Neural cell (in vitro differentiated cells): Measurements from ENCODE around the gene TMEM132C. TPM values are rescaled to one million over a fixed set of nuclear protein-coding genes. Genes with fewer than 3 reads are reported as not detected.

ENCODE experiments used
- H2AFZ ChIP-seq: fragments of 200-600, 300-800 bp; sonication (generic), shearing (Covaris generic); 2 replicates; pipeline ENCODE4 v1.6.0; 2014; ENCODE audit warnings: low read depth, mild to moderate bottlenecking, antibody characterized with exemption, low read length, moderate library complexity
- H3F3A ChIP-seq: fragments of 200-600 bp; shearing (Covaris generic); 2 replicates; pipeline ENCODE4 v1.6.1; 2016; ENCODE audit warnings: mild to moderate bottlenecking, moderate library complexity, mixed read lengths, antibody characterized with exemption, low read length; ENCODE audit not compliant: insufficient read depth, poor library complexity, severe bottlenecking
- H3K27ac ChIP-seq: fragments of 200-600, 300-800 bp; sonication (generic), shearing (Covaris generic); 2 replicates; pipeline ENCODE4 v1.5.1; 2014; ENCODE audit warnings: mild to moderate bottlenecking, low read length, moderate library complexity
- H3K27me3 ChIP-seq: fragments of 300-800, 200-600 bp; sonication (generic), shearing (Covaris generic); 2 replicates; pipeline ENCODE4 v1.6.0; 2014; ENCODE audit warnings: mild to moderate bottlenecking, low read depth, low read length, moderate library complexity; ENCODE audit not compliant: insufficient read depth
- H3K36me3 ChIP-seq: fragments of 300-800, 200-600 bp; sonication (generic), shearing (Covaris generic); 2 replicates; pipeline ENCODE4 v1.5.1; 2014; ENCODE audit warnings: mild to moderate bottlenecking, antibody characterized with exemption, low read length, moderate library complexity; ENCODE audit not compliant: insufficient read depth
- H3K4me2 ChIP-seq: fragments of 300-800, 200-600 bp; sonication (generic), shearing (Covaris generic); 2 replicates; pipeline ENCODE4 v1.6.0; 2014; ENCODE audit warnings: mild to moderate bottlenecking, low read length
- H3K4me3 ChIP-seq: fragments of 300-800, 200-600 bp; sonication (generic), shearing (Covaris generic); 2 replicates; pipeline ENCODE4 v1.5.1; 2014; ENCODE audit warnings: mild to moderate bottlenecking, low read length, moderate library complexity
- H3K79me2 ChIP-seq: fragments of 200-600 bp; shearing (Covaris generic); replicated peaks from 2 replicates; pipeline ENCODE4 v1.6.0; 2014; ENCODE audit warnings: mild to moderate bottlenecking, low read length, moderate library complexity; ENCODE audit not compliant: insufficient read depth
- H3K9ac ChIP-seq: fragments of 300-800, 200-600 bp; sonication (generic), shearing (Covaris generic); 2 replicates; pipeline ENCODE4 v1.6.1; 2016; ENCODE audit warnings: mild to moderate bottlenecking, low read length, mixed read lengths
- H3K9me2 ChIP-seq: fragments of 200-600 bp; shearing (Covaris generic); 2 replicates; pipeline ENCODE4 v1.6.1; 2016; ENCODE audit warnings: mild to moderate bottlenecking, low read length, mixed read lengths; ENCODE audit not compliant: insufficient read depth
- H3K9me3 ChIP-seq: fragments of 200-600, 300-800 bp; sonication (generic), shearing (Covaris generic); 2 replicates; pipeline ENCODE4 v1.6.1; 2016; ENCODE audit warnings: mild to moderate bottlenecking, mixed run types, low read length, moderate library complexity, mixed read lengths
- H4K20me1 ChIP-seq: fragments of 200-600 bp; shearing (Covaris generic); 2 replicates; pipeline ENCODE4 v1.6.1; 2016; ENCODE audit warnings: mild to moderate bottlenecking, mixed run types; ENCODE audit not compliant: insufficient read depth
- EP300 ChIP-seq: fragments of 450-650 bp; conservative IDR thresholded peaks from 2 replicates; pipeline ENCODE4 v1.6.1; 2014; ENCODE audit warnings: antibody characterized with exemption, mild to moderate bottlenecking, moderate library complexity; ENCODE audit not compliant: poor library complexity, severe bottlenecking
- EZH2 ChIP-seq: fragments of 200-600, 300-800 bp; shearing (Covaris generic), sonication (generic); IDR thresholded peaks from 2 replicates; pipeline ENCODE4 v1.6.1; 2014; ENCODE audit warnings: antibody characterized with exemption, low read length, borderline replicate concordance, mild to moderate bottlenecking; ENCODE audit not compliant: insufficient read depth, poor library complexity, severe bottlenecking
- MXI1 ChIP-seq: fragments of 450-650 bp; conservative IDR thresholded peaks from 2 replicates; pipeline ENCODE4 v1.6.1; 2014; ENCODE audit warnings: antibody characterized with exemption, mild to moderate bottlenecking; ENCODE audit not compliant: poor library complexity, severe bottlenecking
- POLR2AphosphoS5 ChIP-seq: IDR thresholded peaks from 2 replicates; pipeline ENCODE4 v1.6.1; 2012
- RAD21 ChIP-seq: fragments of 450-650 bp; conservative IDR thresholded peaks from 2 replicates; pipeline ENCODE4 v1.6.1; 2014; ENCODE audit warnings: antibody characterized with exemption, mild to moderate bottlenecking, moderate library complexity
- SMC3 ChIP-seq: fragments of 450-650 bp; conservative IDR thresholded peaks from 2 replicates; pipeline ENCODE4 v1.6.1; 2014; ENCODE audit warnings: antibody characterized with exemption, mild to moderate bottlenecking, moderate library complexity; ENCODE audit not compliant: poor library complexity
- TAF1 ChIP-seq: IDR thresholded peaks from 2 replicates; pipeline ENCODE4 v1.6.1; 2012; ENCODE audit warnings: low read depth
- polyA plus RNA-seq: library from polyadenylated mRNA; depleted of rRNA; stranded (reverse); fragments of >200 nt; gene quantifications from 2 replicates; pipeline ENCODE4 v1.2.3, GENCODE V29; 2014
- TF ChIP-seq, protein P1 (sequence below): IDR thresholded peaks from 2 replicates; pipeline ENCODE4 v1.6.1; 2012; ENCODE audit warnings: borderline replicate concordance
- TF ChIP-seq, protein P2 (sequence below): fragments of 450-650 bp; IDR thresholded peaks from 2 replicates; pipeline ENCODE4 v1.5.1; 2014; ENCODE audit warnings: antibody characterized with exemption, mild to moderate bottlenecking, moderate library complexity; ENCODE audit not compliant: poor library complexity, severe bottlenecking

The TMEM132C gene
- polyA plus RNA-seq, 1 donor from 2014 or later, result 0.06 TPM

DNA sequence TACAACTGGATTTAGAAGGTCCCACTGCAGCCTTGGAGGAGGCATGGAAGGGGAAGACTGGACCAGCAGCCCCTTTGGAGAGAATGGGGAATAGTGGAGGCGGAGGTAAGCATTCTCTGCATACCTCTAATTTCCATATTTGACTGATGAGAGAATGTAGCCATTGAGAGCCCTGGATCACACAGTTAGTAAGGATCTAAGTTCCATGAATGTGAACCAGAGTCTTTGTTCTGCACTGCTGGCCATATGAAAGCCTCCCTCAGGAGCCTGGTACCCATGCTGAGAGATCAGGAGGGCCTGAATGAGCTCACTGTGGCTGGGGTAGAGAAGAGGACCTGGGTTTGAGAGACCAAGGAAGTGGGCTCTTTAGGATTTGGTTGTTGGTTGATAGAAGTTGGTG lies 192.1 kb downstream of the TMEM132C start:
- Histone ChIP-seq H3F3A (no peaks in the 10 kb centered on the region), H3K4me3 (no peak overlapping the region), H3K27ac (no peak overlapping the region), H3K79me2 (no peaks in the 10 kb centered on the region), H3K4me2 (no peak overlapping the region), H3K27me3 (no peaks in the 10 kb centered on the region), H3K9me3 (no peaks in the 10 kb centered on the region), H4K20me1 (no peaks in the 10 kb centered on the region), H2AFZ (no peak overlapping the region), H3K9ac (no peak overlapping the region), H3K9me2 (no peaks in the 10 kb centered on the region), H3K36me3 (no peaks in the 10 kb centered on the region)
- TF ChIP-seq EZH2 (no peak), EP300 (no peak), TAF1 (no peak), MXI1 (no peak)

DNA sequence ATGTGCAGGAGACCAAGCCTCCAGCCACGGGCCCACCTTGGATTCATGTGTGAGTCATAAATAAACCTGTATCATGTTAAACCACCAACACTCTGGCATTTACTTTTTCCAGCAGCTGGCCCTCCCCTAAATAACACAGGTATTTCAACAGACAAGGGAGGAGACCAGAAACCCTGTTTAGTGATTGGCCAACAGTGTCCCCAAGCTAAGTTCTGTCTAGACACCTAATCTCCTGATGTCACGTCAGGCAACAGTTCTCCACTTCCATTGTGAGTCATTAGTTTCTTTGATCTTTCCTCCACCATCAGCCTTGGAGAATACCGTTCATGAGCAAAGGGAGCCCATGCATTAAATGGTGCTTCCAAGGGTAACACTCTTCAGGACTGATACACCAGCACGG lies 196.9 kb downstream of the TMEM132C start:
- H3K4me3 ChIP-seq, result no peak overlapping the region
- H3K9me3 ChIP-seq, result no peaks in the 10 kb centered on the region
- H3K36me3 ChIP-seq, result no peaks in the 10 kb centered on the region
- H4K20me1 ChIP-seq, result no peaks in the 10 kb centered on the region
- no peak overlapping the region for H2AFZ ChIP-seq
- H3K9ac ChIP-seq, result no peak overlapping the region
- H3F3A ChIP-seq, result no peaks in the 10 kb centered on the region
- no peak overlapping the region for H3K27ac ChIP-seq
- H3K4me2 ChIP-seq, result no peak overlapping the region
- H3K79me2 ChIP-seq, result no peaks in the 10 kb centered on the region
- H3K27me3 ChIP-seq, result no peaks in the 10 kb centered on the region
- no peaks in the 10 kb centered on the region for H3K9me2 ChIP-seq
- TF ChIP-seq, protein P1, sequence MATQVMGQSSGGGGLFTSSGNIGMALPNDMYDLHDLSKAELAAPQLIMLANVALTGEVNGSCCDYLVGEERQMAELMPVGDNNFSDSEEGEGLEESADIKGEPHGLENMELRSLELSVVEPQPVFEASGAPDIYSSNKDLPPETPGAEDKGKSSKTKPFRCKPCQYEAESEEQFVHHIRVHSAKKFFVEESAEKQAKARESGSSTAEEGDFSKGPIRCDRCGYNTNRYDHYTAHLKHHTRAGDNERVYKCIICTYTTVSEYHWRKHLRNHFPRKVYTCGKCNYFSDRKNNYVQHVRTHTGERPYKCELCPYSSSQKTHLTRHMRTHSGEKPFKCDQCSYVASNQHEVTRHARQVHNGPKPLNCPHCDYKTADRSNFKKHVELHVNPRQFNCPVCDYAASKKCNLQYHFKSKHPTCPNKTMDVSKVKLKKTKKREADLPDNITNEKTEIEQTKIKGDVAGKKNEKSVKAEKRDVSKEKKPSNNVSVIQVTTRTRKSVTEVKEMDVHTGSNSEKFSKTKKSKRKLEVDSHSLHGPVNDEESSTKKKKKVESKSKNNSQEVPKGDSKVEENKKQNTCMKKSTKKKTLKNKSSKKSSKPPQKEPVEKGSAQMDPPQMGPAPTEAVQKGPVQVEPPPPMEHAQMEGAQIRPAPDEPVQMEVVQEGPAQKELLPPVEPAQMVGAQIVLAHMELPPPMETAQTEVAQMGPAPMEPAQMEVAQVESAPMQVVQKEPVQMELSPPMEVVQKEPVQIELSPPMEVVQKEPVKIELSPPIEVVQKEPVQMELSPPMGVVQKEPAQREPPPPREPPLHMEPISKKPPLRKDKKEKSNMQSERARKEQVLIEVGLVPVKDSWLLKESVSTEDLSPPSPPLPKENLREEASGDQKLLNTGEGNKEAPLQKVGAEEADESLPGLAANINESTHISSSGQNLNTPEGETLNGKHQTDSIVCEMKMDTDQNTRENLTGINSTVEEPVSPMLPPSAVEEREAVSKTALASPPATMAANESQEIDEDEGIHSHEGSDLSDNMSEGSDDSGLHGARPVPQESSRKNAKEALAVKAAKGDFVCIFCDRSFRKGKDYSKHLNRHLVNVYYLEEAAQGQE, result no peak
- TF ChIP-seq RAD21 (no peak), EP300 (no peak), MXI1 (no peak), EZH2 (no peak), SMC3 (no peak), TAF1 (no peak), POLR2AphosphoS5 (no peak)
- TF ChIP-seq, protein P2, sequence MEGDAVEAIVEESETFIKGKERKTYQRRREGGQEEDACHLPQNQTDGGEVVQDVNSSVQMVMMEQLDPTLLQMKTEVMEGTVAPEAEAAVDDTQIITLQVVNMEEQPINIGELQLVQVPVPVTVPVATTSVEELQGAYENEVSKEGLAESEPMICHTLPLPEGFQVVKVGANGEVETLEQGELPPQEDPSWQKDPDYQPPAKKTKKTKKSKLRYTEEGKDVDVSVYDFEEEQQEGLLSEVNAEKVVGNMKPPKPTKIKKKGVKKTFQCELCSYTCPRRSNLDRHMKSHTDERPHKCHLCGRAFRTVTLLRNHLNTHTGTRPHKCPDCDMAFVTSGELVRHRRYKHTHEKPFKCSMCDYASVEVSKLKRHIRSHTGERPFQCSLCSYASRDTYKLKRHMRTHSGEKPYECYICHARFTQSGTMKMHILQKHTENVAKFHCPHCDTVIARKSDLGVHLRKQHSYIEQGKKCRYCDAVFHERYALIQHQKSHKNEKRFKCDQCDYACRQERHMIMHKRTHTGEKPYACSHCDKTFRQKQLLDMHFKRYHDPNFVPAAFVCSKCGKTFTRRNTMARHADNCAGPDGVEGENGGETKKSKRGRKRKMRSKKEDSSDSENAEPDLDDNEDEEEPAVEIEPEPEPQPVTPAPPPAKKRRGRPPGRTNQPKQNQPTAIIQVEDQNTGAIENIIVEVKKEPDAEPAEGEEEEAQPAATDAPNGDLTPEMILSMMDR, result no peak

DNA sequence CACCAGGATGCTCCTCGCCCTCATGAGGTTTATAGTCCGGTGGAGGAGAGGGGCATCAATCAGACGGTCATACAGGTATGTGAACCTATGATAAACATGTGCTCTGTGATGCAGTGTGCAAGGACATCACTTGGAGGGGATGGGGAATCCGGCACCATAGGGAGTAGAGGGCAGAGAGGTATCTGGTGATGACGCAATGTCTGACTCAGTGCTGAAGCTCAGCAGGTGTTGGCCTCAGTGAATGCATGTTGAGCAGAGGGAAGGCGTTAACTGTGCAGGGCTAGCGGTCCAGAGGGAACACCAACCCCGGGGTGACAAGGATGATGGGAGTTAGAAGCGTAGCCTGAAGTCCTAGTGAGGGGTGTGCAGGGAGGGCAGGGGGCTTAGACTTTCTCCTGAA lies 200.9 kb downstream of the TMEM132C start:
- no peaks in the 10 kb centered on the region for H3K27me3 ChIP-seq
- no peaks in the 10 kb centered on the region for H3K36me3 ChIP-seq
- H3K27ac ChIP-seq, result no peak overlapping the region

More for the DNA sequence above, 200.9 kb downstream of the TMEM132C start:
- H3K4me3 ChIP-seq, result no peak overlapping the region
- H3K79me2 ChIP-seq, result no peaks in the 10 kb centered on the region
- no peaks in the 10 kb centered on the region for H3K9me2 ChIP-seq
- no peak overlapping the region for H3K4me2 ChIP-seq
- no peak overlapping the region for H2AFZ ChIP-seq
- no peak for TF ChIP-seq EZH2
- H3K9me3 ChIP-seq, result no peaks in the 10 kb centered on the region
- H4K20me1 ChIP-seq, result no peaks in the 10 kb centered on the region
- H3K9ac ChIP-seq, result no peak overlapping the region
- H3F3A ChIP-seq, result no peaks in the 10 kb centered on the region
